ENCODE data around the gene NUDT9.

DNA sequence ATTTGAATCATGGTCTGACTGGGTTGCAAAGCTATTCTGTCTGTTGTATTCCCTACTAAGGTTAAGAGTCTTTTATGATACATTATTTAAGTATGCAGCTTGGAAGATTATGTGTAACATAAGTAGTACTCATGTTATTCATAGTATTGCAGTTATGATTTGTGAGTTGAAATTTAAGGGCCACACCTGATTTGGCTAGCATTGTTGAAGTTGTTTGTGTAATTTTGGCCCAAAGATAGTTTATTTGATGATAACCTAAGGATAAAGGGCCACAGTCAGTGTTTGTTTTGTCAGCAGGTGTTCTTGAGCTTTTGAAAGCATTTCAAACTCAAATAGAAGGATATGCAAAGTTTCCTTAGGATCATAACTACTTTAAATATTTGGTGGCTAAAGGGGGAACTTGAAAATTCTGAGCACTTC is 38.9 kb downstream of the NUDT9 start:
- TF ChIP-seq ZNF263 (CRISPR knock-in tag; IDR thresholded peaks at IDR 0.05; ENCODE audit: low read depth) (no peak), CBFB (CRISPR knock-in tag; IDR thresholded peaks at IDR 0.05; ENCODE audit: low read depth) (no peak)
- TF ChIP-seq, protein P1, sequence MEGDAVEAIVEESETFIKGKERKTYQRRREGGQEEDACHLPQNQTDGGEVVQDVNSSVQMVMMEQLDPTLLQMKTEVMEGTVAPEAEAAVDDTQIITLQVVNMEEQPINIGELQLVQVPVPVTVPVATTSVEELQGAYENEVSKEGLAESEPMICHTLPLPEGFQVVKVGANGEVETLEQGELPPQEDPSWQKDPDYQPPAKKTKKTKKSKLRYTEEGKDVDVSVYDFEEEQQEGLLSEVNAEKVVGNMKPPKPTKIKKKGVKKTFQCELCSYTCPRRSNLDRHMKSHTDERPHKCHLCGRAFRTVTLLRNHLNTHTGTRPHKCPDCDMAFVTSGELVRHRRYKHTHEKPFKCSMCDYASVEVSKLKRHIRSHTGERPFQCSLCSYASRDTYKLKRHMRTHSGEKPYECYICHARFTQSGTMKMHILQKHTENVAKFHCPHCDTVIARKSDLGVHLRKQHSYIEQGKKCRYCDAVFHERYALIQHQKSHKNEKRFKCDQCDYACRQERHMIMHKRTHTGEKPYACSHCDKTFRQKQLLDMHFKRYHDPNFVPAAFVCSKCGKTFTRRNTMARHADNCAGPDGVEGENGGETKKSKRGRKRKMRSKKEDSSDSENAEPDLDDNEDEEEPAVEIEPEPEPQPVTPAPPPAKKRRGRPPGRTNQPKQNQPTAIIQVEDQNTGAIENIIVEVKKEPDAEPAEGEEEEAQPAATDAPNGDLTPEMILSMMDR (IDR thresholded peaks at IDR 0.05): no peak
- TF ChIP-seq, protein P2, sequence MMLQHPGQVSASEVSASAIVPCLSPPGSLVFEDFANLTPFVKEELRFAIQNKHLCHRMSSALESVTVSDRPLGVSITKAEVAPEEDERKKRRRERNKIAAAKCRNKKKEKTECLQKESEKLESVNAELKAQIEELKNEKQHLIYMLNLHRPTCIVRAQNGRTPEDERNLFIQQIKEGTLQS (CRISPR knock-in tag; conservative IDR thresholded peaks at IDR 0.05): no peak

All from WTC11 (cell line).